ENCODE data around the gene HTR1A.

DNA sequence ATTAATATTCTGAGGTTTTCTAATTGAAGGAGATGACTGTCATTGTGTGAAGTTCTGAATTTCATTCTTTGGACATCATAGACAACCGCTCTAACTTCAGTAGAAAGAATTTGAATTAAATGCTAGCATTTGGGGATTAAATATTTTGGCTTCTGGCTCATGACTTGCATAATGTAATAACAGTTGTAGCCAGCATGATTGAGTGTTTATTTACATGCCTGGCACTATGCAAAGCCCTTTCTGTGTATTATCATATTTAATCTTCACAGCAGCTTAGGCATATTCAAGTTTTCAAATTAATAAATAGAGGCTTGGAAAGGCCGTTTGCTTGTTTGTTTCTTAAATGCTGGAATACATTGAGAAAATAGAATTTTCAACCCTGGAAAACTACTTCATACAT is 19.6 kb upstream of the HTR1A start:
- TF ChIP-seq CTCF (IDR thresholded peaks at IDR 0.05; ENCODE audit: low read length), result no peak
- no peak for TF ChIP-seq EZH2 (IDR thresholded peaks at IDR 0.05; ENCODE audit: borderline replicate concordance, low read length)
